WTC11 (cell line): ENCODE measurements around the gene PTPRS. TPM values are rescaled to one million over a fixed set of nuclear protein-coding genes. Genes with fewer than 3 reads are reported as not detected.

Experiments used
- ELF4 ChIP-seq: sonication (generic); formaldehyde crosslinking; IDR thresholded peaks from 2 replicates; pipeline ENCODE4 v1.8.1; 2022; ENCODE audit warnings: low read depth, mild to moderate bottlenecking, moderate library complexity, missing genetic modification reagents
- ESRRA ChIP-seq: sonication (generic); formaldehyde crosslinking; IDR thresholded peaks from 2 replicates; pipeline ENCODE4 v1.8.1; 2022; ENCODE audit warnings: mild to moderate bottlenecking, missing genetic modification reagents, borderline replicate concordance
- ETV6 ChIP-seq: sonication (generic); formaldehyde crosslinking; IDR thresholded peaks from 2 replicates; pipeline ENCODE4 v1.8.1; 2022; ENCODE audit warnings: mild to moderate bottlenecking, missing genetic modification reagents
- FOXJ3 ChIP-seq: sonication (generic); formaldehyde crosslinking; IDR thresholded peaks from 2 replicates; pipeline ENCODE4 v1.9.0; 2021; ENCODE audit warnings: missing genetic modification reagents, mild to moderate bottlenecking, borderline replicate concordance
- FOXK1 ChIP-seq: sonication (generic); formaldehyde crosslinking; IDR thresholded peaks from 2 replicates; pipeline ENCODE4 v1.8.0; 2022; ENCODE audit warnings: mild to moderate bottlenecking, moderate library complexity, missing genetic modification reagents
- FOXP1 ChIP-seq: sonication (generic); formaldehyde crosslinking; IDR thresholded peaks from 2 replicates; pipeline ENCODE4 v1.8.0; 2022; ENCODE audit warnings: missing genetic modification reagents, mild to moderate bottlenecking, moderate library complexity, borderline replicate concordance
- MYBL2 ChIP-seq: sonication (generic); formaldehyde crosslinking; IDR thresholded peaks from 2 replicates; pipeline ENCODE4 v1.8.1; 2023; ENCODE audit warnings: mild to moderate bottlenecking, moderate library complexity, missing genetic modification reagents
- NFATC4 ChIP-seq: fragments of 250-450 bp; sonication (Bioruptor Pico); IDR thresholded peaks from 2 replicates; pipeline ENCODE4 v1.9.0; 2021; ENCODE audit warnings: mild to moderate bottlenecking
- NR2C2 ChIP-seq: sonication (generic); formaldehyde crosslinking; IDR thresholded peaks from 2 replicates; pipeline ENCODE4 v1.8.0; 2022; ENCODE audit warnings: mild to moderate bottlenecking, missing genetic modification reagents
- OVOL2 ChIP-seq: fragments of 250-450 bp; sonication (Bioruptor Pico); IDR thresholded peaks from 2 replicates; pipeline ENCODE4 v1.9.0; 2021; ENCODE audit warnings: mild to moderate bottlenecking, borderline replicate concordance
- SMAD3 ChIP-seq: sonication (generic); formaldehyde crosslinking; IDR thresholded peaks from 2 replicates; pipeline ENCODE4 v1.8.0; 2022; ENCODE audit warnings: missing genetic modification reagents, mild to moderate bottlenecking, borderline replicate concordance
- SOX15 ChIP-seq: fragments of 250-450 bp; sonication (Bioruptor Pico); IDR thresholded peaks from 2 replicates; pipeline ENCODE4 v1.9.0; 2021; ENCODE audit warnings: mild to moderate bottlenecking
- TCF7 ChIP-seq: sonication (generic); formaldehyde crosslinking; IDR thresholded peaks from 2 replicates; pipeline ENCODE4 v1.8.0; 2022; ENCODE audit warnings: mild to moderate bottlenecking, low read depth, missing genetic modification reagents, moderate library complexity
- TEAD1 ChIP-seq: sonication (generic); formaldehyde crosslinking; IDR thresholded peaks from 2 replicates; pipeline ENCODE4 v1.8.0; 2022; ENCODE audit warnings: mild to moderate bottlenecking, missing genetic modification reagents
- ZBTB21 ChIP-seq: sonication (generic); formaldehyde crosslinking; IDR thresholded peaks from 2 replicates; pipeline ENCODE4 v1.8.1; 2023; ENCODE audit warnings: mild to moderate bottlenecking, missing genetic modification reagents, borderline replicate concordance
- ZNF121 ChIP-seq: sonication (generic); formaldehyde crosslinking; IDR thresholded peaks from 2 replicates; pipeline ENCODE4 v1.8.0; 2023; ENCODE audit warnings: missing genetic modification reagents
- ZNF219 ChIP-seq: sonication (generic); formaldehyde crosslinking; IDR thresholded peaks from 2 replicates; pipeline ENCODE4 v1.8.0; 2023; ENCODE audit warnings: missing genetic modification reagents, mild to moderate bottlenecking, borderline replicate concordance
- ZNF263 ChIP-seq: sonication (generic); formaldehyde crosslinking; IDR thresholded peaks from 2 replicates; pipeline ENCODE4 v1.8.1; 2022; ENCODE audit warnings: low read depth, mild to moderate bottlenecking, moderate library complexity, missing genetic modification reagents
- ZNF423 ChIP-seq: fragments of 250-450 bp; sonication (Bioruptor Pico); IDR thresholded peaks from 2 replicates; pipeline ENCODE4 v2.1.2; 2022; ENCODE audit warnings: mild to moderate bottlenecking, moderate library complexity
- total RNA-seq: library from RNA; stranded (reverse); gene quantifications from 3 replicates; pipeline ENCODE4 v1.2.3, GENCODE V29; 2021
- TF ChIP-seq, protein P1 (sequence below): sonication (generic); formaldehyde crosslinking; IDR thresholded peaks from 2 replicates; pipeline ENCODE4 v1.8.1; 2023; ENCODE audit warnings: mild to moderate bottlenecking, missing genetic modification reagents
- TF ChIP-seq, protein P2 (sequence below): fragments of 250-450 bp; sonication (Bioruptor Pico); conservative IDR thresholded peaks from 2 replicates; pipeline ENCODE4 v1.9.0; 2021; ENCODE audit warnings: mild to moderate bottlenecking
- TF ChIP-seq, protein P3 (sequence below): sonication (generic); formaldehyde crosslinking; IDR thresholded peaks from 2 replicates; pipeline ENCODE4 v1.8.0; 2023; ENCODE audit warnings: missing genetic modification reagents
- TF ChIP-seq, protein P4 (sequence below): sonication (generic); formaldehyde crosslinking; IDR thresholded peaks from 2 replicates; pipeline ENCODE4 v1.8.0; 2023; ENCODE audit warnings: missing genetic modification reagents, mild to moderate bottlenecking, borderline replicate concordance
- TF ChIP-seq, protein P5 (sequence below): sonication (generic); formaldehyde crosslinking; IDR thresholded peaks from 2 replicates; pipeline ENCODE4 v1.8.0; 2022; ENCODE audit warnings: missing genetic modification reagents
- TF ChIP-seq, protein P6 (sequence below): sonication (generic); formaldehyde crosslinking; IDR thresholded peaks from 2 replicates; pipeline ENCODE4 v1.8.0; 2022; ENCODE audit warnings: mild to moderate bottlenecking, missing genetic modification reagents

PTPRS gene
- total RNA-seq, 1 experiment from 2014 or later = 201 TPM

DNA sequence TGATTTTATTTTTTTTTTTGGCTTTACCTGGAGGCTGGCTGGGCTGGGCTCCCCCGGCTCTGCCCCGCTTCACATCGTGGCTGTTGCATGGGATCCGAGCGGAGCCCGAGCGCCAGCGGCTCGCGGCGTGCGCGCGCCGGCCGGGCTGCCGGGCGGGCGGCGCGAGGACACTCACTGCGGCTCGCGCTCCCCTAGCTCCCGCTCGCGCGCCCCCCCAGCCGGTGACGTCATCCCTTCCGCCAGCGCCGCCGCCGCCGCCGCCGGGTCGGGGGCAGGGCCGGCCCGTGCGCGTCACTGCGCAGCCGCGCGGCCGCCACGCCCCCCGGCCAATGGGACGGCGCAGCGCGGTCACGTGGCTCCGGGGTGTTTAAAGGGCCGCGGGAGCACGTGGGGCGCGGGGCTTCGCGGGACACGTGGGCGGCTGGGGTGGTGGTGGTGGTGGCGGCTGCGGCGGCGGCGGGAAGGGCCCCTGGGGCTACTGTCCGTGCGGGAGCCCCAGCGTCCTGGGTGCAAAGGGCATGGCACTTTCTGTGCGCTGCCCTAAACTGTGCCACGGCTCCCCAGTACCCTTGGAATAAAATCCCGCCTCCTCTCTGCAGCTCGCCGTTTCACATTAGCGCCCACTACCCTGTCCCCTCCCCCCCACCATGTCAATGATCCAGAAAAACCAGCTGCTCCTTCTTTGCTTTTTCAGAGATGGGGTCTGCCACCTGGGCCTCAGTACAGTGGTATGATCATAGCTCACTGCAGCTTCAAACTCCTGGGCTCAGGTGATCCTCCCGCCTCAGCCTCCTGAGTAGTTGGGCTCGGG is at the start of gene PTPRS (continued):
- no peak for TF ChIP-seq NFATC4 (CRISPR knock-in tag)
- peak; percentile 100 for TF ChIP-seq FOXP1 (CRISPR knock-in tag)
- no peak for TF ChIP-seq ZNF423 (CRISPR knock-in tag)
- TF ChIP-seq, protein P1, sequence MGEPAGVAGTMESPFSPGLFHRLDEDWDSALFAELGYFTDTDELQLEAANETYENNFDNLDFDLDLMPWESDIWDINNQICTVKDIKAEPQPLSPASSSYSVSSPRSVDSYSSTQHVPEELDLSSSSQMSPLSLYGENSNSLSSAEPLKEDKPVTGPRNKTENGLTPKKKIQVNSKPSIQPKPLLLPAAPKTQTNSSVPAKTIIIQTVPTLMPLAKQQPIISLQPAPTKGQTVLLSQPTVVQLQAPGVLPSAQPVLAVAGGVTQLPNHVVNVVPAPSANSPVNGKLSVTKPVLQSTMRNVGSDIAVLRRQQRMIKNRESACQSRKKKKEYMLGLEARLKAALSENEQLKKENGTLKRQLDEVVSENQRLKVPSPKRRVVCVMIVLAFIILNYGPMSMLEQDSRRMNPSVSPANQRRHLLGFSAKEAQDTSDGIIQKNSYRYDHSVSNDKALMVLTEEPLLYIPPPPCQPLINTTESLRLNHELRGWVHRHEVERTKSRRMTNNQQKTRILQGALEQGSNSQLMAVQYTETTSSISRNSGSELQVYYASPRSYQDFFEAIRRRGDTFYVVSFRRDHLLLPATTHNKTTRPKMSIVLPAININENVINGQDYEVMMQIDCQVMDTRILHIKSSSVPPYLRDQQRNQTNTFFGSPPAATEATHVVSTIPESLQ (CRISPR knock-in tag) = peak; percentile 95
- TF ChIP-seq ELF4 = peak; percentile 99
- TF ChIP-seq FOXK1 (CRISPR knock-in tag) = peak; percentile 99
- TF ChIP-seq, protein P2, sequence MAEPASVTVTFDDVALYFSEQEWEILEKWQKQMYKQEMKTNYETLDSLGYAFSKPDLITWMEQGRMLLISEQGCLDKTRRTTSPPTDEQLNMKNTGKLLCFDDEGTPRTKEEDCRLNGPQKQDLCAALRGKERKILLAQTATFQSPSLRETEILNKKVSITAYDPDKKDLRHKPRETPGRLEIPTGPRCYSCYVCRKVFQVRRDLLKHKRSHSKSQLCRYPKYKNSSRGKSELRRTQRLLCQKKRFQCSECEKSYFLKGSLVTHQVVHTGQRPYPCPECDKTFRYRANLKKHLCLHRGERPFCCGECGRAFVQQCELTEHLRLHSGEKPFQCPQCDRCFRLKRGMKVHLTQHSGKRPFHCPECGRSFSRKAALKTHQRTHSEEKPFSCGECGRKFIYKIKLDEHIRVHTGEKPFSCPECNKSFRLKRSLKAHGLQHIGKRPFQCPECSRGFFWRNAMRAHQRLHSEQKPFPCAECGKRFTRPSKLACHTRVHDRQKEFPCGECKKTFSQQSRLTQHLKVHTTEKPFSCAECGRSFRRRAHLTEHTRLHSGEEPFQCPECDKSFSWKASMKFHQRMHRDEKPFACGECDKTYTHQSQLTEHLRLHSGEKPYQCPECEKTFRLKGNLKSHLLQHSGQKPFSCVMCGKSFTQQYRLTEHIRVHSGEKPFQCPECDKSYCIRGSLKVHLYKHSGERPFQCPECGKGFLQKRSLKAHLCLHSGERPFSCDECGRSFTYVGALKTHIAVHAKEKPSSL (CRISPR knock-in tag) = no peak
- TF ChIP-seq ZNF219 (CRISPR knock-in tag) = peak; percentile 99
- TF ChIP-seq TEAD1 (CRISPR knock-in tag) = peak; percentile 100
- TF ChIP-seq, protein P3, sequence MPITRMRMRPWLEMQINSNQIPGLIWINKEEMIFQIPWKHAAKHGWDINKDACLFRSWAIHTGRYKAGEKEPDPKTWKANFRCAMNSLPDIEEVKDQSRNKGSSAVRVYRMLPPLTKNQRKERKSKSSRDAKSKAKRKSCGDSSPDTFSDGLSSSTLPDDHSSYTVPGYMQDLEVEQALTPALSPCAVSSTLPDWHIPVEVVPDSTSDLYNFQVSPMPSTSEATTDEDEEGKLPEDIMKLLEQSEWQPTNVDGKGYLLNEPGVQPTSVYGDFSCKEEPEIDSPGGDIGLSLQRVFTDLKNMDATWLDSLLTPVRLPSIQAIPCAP (CRISPR knock-in tag) = peak; percentile 100
- TF ChIP-seq SMAD3 (CRISPR knock-in tag) = peak; percentile 100
- peak; percentile 93 for TF ChIP-seq FOXJ3 (CRISPR knock-in tag)
- TF ChIP-seq, protein P4, sequence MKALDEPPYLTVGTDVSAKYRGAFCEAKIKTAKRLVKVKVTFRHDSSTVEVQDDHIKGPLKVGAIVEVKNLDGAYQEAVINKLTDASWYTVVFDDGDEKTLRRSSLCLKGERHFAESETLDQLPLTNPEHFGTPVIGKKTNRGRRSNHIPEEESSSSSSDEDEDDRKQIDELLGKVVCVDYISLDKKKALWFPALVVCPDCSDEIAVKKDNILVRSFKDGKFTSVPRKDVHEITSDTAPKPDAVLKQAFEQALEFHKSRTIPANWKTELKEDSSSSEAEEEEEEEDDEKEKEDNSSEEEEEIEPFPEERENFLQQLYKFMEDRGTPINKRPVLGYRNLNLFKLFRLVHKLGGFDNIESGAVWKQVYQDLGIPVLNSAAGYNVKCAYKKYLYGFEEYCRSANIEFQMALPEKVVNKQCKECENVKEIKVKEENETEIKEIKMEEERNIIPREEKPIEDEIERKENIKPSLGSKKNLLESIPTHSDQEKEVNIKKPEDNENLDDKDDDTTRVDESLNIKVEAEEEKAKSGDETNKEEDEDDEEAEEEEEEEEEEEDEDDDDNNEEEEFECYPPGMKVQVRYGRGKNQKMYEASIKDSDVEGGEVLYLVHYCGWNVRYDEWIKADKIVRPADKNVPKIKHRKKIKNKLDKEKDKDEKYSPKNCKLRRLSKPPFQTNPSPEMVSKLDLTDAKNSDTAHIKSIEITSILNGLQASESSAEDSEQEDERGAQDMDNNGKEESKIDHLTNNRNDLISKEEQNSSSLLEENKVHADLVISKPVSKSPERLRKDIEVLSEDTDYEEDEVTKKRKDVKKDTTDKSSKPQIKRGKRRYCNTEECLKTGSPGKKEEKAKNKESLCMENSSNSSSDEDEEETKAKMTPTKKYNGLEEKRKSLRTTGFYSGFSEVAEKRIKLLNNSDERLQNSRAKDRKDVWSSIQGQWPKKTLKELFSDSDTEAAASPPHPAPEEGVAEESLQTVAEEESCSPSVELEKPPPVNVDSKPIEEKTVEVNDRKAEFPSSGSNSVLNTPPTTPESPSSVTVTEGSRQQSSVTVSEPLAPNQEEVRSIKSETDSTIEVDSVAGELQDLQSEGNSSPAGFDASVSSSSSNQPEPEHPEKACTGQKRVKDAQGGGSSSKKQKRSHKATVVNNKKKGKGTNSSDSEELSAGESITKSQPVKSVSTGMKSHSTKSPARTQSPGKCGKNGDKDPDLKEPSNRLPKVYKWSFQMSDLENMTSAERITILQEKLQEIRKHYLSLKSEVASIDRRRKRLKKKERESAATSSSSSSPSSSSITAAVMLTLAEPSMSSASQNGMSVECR = peak; percentile 99
- TF ChIP-seq ZNF263 (CRISPR knock-in tag) = peak; percentile 92
- TF ChIP-seq MYBL2 = peak; percentile 99
- TF ChIP-seq NR2C2 = peak; percentile 93
- peak; percentile 99 for TF ChIP-seq ZBTB21 (CRISPR knock-in tag)
- TF ChIP-seq, protein P5, sequence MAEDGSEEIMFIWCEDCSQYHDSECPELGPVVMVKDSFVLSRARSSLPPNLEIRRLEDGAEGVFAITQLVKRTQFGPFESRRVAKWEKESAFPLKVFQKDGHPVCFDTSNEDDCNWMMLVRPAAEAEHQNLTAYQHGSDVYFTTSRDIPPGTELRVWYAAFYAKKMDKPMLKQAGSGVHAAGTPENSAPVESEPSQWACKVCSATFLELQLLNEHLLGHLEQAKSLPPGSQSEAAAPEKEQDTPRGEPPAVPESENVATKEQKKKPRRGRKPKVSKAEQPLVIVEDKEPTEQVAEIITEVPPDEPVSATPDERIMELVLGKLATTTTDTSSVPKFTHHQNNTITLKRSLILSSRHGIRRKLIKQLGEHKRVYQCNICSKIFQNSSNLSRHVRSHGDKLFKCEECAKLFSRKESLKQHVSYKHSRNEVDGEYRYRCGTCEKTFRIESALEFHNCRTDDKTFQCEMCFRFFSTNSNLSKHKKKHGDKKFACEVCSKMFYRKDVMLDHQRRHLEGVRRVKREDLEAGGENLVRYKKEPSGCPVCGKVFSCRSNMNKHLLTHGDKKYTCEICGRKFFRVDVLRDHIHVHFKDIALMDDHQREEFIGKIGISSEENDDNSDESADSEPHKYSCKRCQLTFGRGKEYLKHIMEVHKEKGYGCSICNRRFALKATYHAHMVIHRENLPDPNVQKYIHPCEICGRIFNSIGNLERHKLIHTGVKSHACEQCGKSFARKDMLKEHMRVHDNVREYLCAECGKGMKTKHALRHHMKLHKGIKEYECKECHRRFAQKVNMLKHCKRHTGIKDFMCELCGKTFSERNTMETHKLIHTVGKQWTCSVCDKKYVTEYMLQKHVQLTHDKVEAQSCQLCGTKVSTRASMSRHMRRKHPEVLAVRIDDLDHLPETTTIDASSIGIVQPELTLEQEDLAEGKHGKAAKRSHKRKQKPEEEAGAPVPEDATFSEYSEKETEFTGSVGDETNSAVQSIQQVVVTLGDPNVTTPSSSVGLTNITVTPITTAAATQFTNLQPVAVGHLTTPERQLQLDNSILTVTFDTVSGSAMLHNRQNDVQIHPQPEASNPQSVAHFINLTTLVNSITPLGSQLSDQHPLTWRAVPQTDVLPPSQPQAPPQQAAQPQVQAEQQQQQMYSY = peak; percentile 85
- TF ChIP-seq TCF7 (CRISPR knock-in tag) = peak; percentile 99
- no peak for TF ChIP-seq SOX15 (CRISPR knock-in tag)
- TF ChIP-seq, protein P6, sequence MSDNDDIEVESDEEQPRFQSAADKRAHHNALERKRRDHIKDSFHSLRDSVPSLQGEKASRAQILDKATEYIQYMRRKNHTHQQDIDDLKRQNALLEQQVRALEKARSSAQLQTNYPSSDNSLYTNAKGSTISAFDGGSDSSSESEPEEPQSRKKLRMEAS = peak; percentile 100
- peak; percentile 100 for TF ChIP-seq ESRRA (CRISPR knock-in tag)
- peak; percentile 100 for TF ChIP-seq ETV6 (CRISPR knock-in tag)
- peak; percentile 78; the same call in 1 of the 2 replicates for TF ChIP-seq ZNF121
- TF ChIP-seq OVOL2 = no peak
